IMR-90 (cell line): ENCODE results near the gene LDHAL6B. TPM values are rescaled to one million over a fixed set of nuclear protein-coding genes. Genes with fewer than 3 reads are reported as not detected.

Experiments used
- ATAC-seq: fragments of 200-7000 bp; cut with Tn5 transposase; 2 replicates; pipeline ENCODE4 v1.9.1; 2020; ENCODE audit warnings: low read depth, mild to moderate bottlenecking, moderate library complexity
- BruUV-seq: library from RNA; stranded (reverse); fragments of 400-500 nt; replicated peaks from 2 replicates; lab custom pipeline; 2021; lab: Mats Ljungman, UMichigan
- CTCF ChIA-PET: fragments of 300-600 bp; formaldehyde crosslinking; extraction: SDS; loops from one replicate; lab custom pipeline; 2021; ENCODE audit warnings: antibody characterized with exemption; lab: Yijun Ruan, JAX
- POLR2A ChIA-PET: fragments of 300-600 bp; sonication (Branson Sonifier 250); formaldehyde crosslinking; loops from one replicate; lab custom pipeline; 2022; ENCODE audit warnings: antibody characterized with exemption; ENCODE audit not compliant: unreplicated experiment; lab: Charles Lee
- DNase-seq: peaks from one replicate; pipeline ENCODE4 v3.0.0; 2013
- H2AFZ ChIP-seq: replicated peaks from 2 replicates; pipeline ENCODE3; 2013; ENCODE audit warnings: low read length, mild to moderate bottlenecking; ENCODE audit not compliant: poor library complexity
- H2AK5ac ChIP-seq: 2 replicates; pipeline ENCODE4 v1.6.1; 2013; ENCODE audit warnings: low read depth, low read length, inconsistent platforms
- H2AK9ac ChIP-seq: replicated peaks from 2 replicates; pipeline ENCODE3; 2013; ENCODE audit warnings: mild to moderate bottlenecking, low read depth, low read length, moderate library complexity; ENCODE audit not compliant: poor library complexity
- H2BK120ac ChIP-seq: 2 replicates; pipeline ENCODE4 v1.6.1; 2013; ENCODE audit warnings: low read depth, low read length, inconsistent platforms
- H2BK15ac ChIP-seq: 3 replicates; pipeline ENCODE4 v1.6.1; 2013; ENCODE audit warnings: low read depth, low read length, inconsistent platforms
- H2BK20ac ChIP-seq: 2 replicates; pipeline ENCODE4 v1.6.1; 2013; ENCODE audit warnings: low read depth, mild to moderate bottlenecking, inconsistent platforms, low read length, moderate library complexity
- H2BK5ac ChIP-seq: 2 replicates; pipeline ENCODE4 v1.6.1; 2013; ENCODE audit warnings: mild to moderate bottlenecking, low read depth, low read length, inconsistent platforms; ENCODE audit not compliant: poor library complexity, severe bottlenecking
- H3K14ac ChIP-seq: replicated peaks from 2 replicates; pipeline ENCODE4 v1.6.1; 2013; ENCODE audit warnings: low read depth, low read length, inconsistent platforms
- H3K18ac ChIP-seq: 2 replicates; pipeline ENCODE4 v1.6.1; 2013; ENCODE audit warnings: low read depth, low read length, control low read depth
- H3K23ac ChIP-seq: 2 replicates; pipeline ENCODE4 v1.6.1; 2013; ENCODE audit warnings: low read depth, low read length, inconsistent platforms
- H3K27ac ChIP-seq: 2 replicates; pipeline ENCODE4 v1.5.1; 2013; ENCODE audit warnings: mild to moderate bottlenecking, control low read depth, low read length; ENCODE audit not compliant: insufficient read depth
- H3K27me3 ChIP-seq: 2 replicates; pipeline ENCODE4 v1.6.1; 2013; ENCODE audit warnings: low read length; ENCODE audit not compliant: control insufficient read depth, insufficient read depth
- H3K36me3 ChIP-seq: 2 replicates; pipeline ENCODE4 v1.6.1; 2013; ENCODE audit warnings: low read length, mixed read lengths; ENCODE audit not compliant: control insufficient read depth, insufficient read depth
- H3K4ac ChIP-seq: 2 replicates; pipeline ENCODE4 v1.6.1; 2013; ENCODE audit warnings: low read depth, low read length, inconsistent platforms
- H3K4me1 ChIP-seq: 2 replicates; pipeline ENCODE4 v1.6.1; 2013; ENCODE audit warnings: low read length, mixed read lengths; ENCODE audit not compliant: control insufficient read depth, insufficient read depth
- H3K4me2 ChIP-seq: 2 replicates; pipeline ENCODE4 v1.6.1; 2013; ENCODE audit warnings: low read depth, mild to moderate bottlenecking, control low read depth, low read length, moderate library complexity
- H3K4me3 ChIP-seq: 2 replicates; pipeline ENCODE4 v1.5.1; 2013; ENCODE audit warnings: low read depth, mild to moderate bottlenecking, control low read depth, low read length, moderate library complexity; ENCODE audit not compliant: insufficient read depth
- H3K56ac ChIP-seq: 2 replicates; pipeline ENCODE4 v1.6.1; 2013; ENCODE audit warnings: low read length, inconsistent platforms; ENCODE audit not compliant: insufficient read depth; ENCODE audit errors: extremely low read depth
- H3K79me1 ChIP-seq, 2 experiments: 2 replicates each; pipeline ENCODE4 v1.6.1; 2013; ENCODE audit warnings: low read length in 2 of 2, inconsistent platforms in 1 of 2, low read depth in 1 of 2
- H3K9ac ChIP-seq: 2 replicates; pipeline ENCODE4 v1.6.1; 2013; ENCODE audit warnings: low read depth, low read length, control low read depth
- H3K9me1 ChIP-seq: 2 replicates; pipeline ENCODE4 v1.6.1; 2013; ENCODE audit warnings: low read length, inconsistent platforms; ENCODE audit not compliant: insufficient read depth
- H3K9me3 ChIP-seq: 2 replicates; pipeline ENCODE4 v1.6.1; 2013; ENCODE audit warnings: low read length; ENCODE audit not compliant: control insufficient read depth, insufficient read depth
- H4K20me1 ChIP-seq: 2 replicates; pipeline ENCODE4 v1.6.1; 2013; ENCODE audit warnings: low read length, inconsistent platforms; ENCODE audit not compliant: insufficient read depth
- H4K5ac ChIP-seq: 2 replicates; pipeline ENCODE4 v1.6.1; 2013; ENCODE audit warnings: mild to moderate bottlenecking, low read depth, low read length, control low read depth
- H4K8ac ChIP-seq, 2 experiments: 2 replicates each; pipeline ENCODE4 v1.6.1; 2013; ENCODE audit warnings: low read depth in 2 of 2, low read length in 2 of 2, control low read depth in 1 of 2, inconsistent platforms in 1 of 2
- H4K91ac ChIP-seq: 2 replicates; pipeline ENCODE4 v1.6.1; 2013; ENCODE audit warnings: low read depth, low read length, inconsistent platforms; ENCODE audit not compliant: insufficient read depth
- CEBPB ChIP-seq: IDR thresholded peaks from 2 replicates; pipeline ENCODE4 v1.6.1; 2012; ENCODE audit warnings: low read depth, low read length, improper control_type of control experiment
- CHD1 ChIP-seq: IDR thresholded peaks from 2 replicates; pipeline ENCODE4 v1.6.1; 2012; ENCODE audit warnings: low read depth, low read length, improper control_type of control experiment
- CTCF ChIP-seq: conservative IDR thresholded peaks from 2 replicates; pipeline ENCODE4 v1.5.1; 2012; ENCODE audit warnings: mild to moderate bottlenecking, low read depth, low read length, improper control_type of control experiment
- ELK1 ChIP-seq: fragments of 150-350 bp; IDR thresholded peaks from 2 replicates; pipeline ENCODE4 v1.6.1; 2016; ENCODE audit warnings: low read depth, mild to moderate bottlenecking, low read length, moderate library complexity, borderline replicate concordance
- FOS ChIP-seq: fragments of 150-350 bp; IDR thresholded peaks from 2 replicates; pipeline ENCODE4 v1.6.1; 2016; ENCODE audit warnings: low read depth, low read length
- MAFK ChIP-seq: IDR thresholded peaks from 2 replicates; pipeline ENCODE4 v1.6.1; 2012; ENCODE audit warnings: low read depth, low read length, improper control_type of control experiment
- MAZ ChIP-seq: IDR thresholded peaks from 2 replicates; pipeline ENCODE4 v1.6.1; 2012; ENCODE audit warnings: low read depth, mild to moderate bottlenecking, low read length, improper control_type of control experiment, moderate library complexity, borderline replicate concordance
- NFE2L2 ChIP-seq: fragments of 150-350 bp; IDR thresholded peaks from 2 replicates; pipeline ENCODE4 v1.6.1; 2016; ENCODE audit warnings: low read depth, mild to moderate bottlenecking, low read length
- POLR2A ChIP-seq: IDR thresholded peaks from 2 replicates; pipeline ENCODE4 v1.6.1; 2012; ENCODE audit warnings: mild to moderate bottlenecking, low read depth, low read length
- RAD21 ChIP-seq: IDR thresholded peaks from 2 replicates; pipeline ENCODE4 v1.6.1; 2012; ENCODE audit warnings: low read length, improper control_type of control experiment
- RCOR1 ChIP-seq: IDR thresholded peaks from 2 replicates; pipeline ENCODE4 v1.6.1; 2012; ENCODE audit warnings: mild to moderate bottlenecking, low read length, improper control_type of control experiment; ENCODE audit not compliant: insufficient replicate concordance
- RFX5 ChIP-seq: IDR thresholded peaks from 2 replicates; pipeline ENCODE4 v1.8.0; 2012; ENCODE audit warnings: low read depth, mild to moderate bottlenecking, low read length, moderate library complexity
- SMC3 ChIP-seq: fragments of 150-350 bp; IDR thresholded peaks from 2 replicates; pipeline ENCODE4 v1.6.1; 2016; ENCODE audit warnings: low read depth, mild to moderate bottlenecking, antibody characterized with exemption, low read length, moderate library complexity
- USF2 ChIP-seq: fragments of 150-350 bp; IDR thresholded peaks from 2 replicates; pipeline ENCODE4 v1.6.1; 2017; ENCODE audit warnings: mild to moderate bottlenecking, antibody characterized with exemption, low read length, low read depth
- WGBS, 2 experiments: methylation state at CpG; one replicate each; pipeline versions ENCODE4 v1.1.5 to v1.1.7; 2013; ENCODE audit warnings: missing lambda C conversion rate in 2 of 2; ENCODE audit not compliant: insufficient read length in 1 of 2; ENCODE audit errors: extremely low coverage in 2 of 2; 5-methylcytosine and 5-hydroxymethylcytosine counted together
- dilution Hi-C: fragments of 300-500 bp; cut with HindIII; formaldehyde crosslinking; loops from one replicate; pipeline ENCODE4 v1.14.3; 2018; ENCODE audit warnings: low sequenced_read_pairs; ENCODE audit not compliant: unreplicated experiment
- in situ Hi-C: fragments of 300-500 bp; cut with MboI; formaldehyde crosslinking; loops from 3 replicates; pipeline ENCODE4 v1.14.3; 2019; ENCODE audit warnings: low sequenced_read_pairs, inconsistent platforms, mixed read lengths
- intact Hi-C: fragments of 100-400 bp; cut with micrococcal nuclease; formaldehyde crosslinking; loops from 2 replicates; pipeline ENCODE4 v1.10.0; 2022
- polyA plus RNA-seq, 3 experiments: library from polyadenylated mRNA; depleted of rRNA; stranded (reverse); fragments of >200 nt; gene quantifications; 2 replicates each; pipeline ENCODE4 v1.2.3, GENCODE V29; 2012; ENCODE audit warnings: low replicate concordance in 1 of 3
- total RNA-seq: library from RNA; depleted of rRNA; stranded (reverse); fragments of >200 nt; gene quantifications from 2 replicates; pipeline ENCODE4 v1.2.3, GENCODE V29; 2012

Gene LDHAL6B
- total and polyA plus RNA-seq, 2 of the 4 experiments (the other 2 are of a cell fraction): not detected

GRCh38 chr15:59206623-59207183, at the start of gene LDHAL6B (continued):
- TF ChIP-seq CEBPB (no peak), POLR2A (no peak)

GRCh38 chr15:59157396-59157795, 49.2 kb upstream of the LDHAL6B start:
- H2BK120ac ChIP-seq: no peak overlapping the region
- H3K56ac ChIP-seq: no peak overlapping the region
- H3K9me3 ChIP-seq: no peaks in the 10 kb centered on the region
- H4K20me1 ChIP-seq: no peaks in the 10 kb centered on the region
- H3K36me3 ChIP-seq: peaks cover 37% of the 10 kb centered on the region
- H3K4me1 ChIP-seq: no peaks in the 10 kb centered on the region
- H2BK15ac ChIP-seq: no peak overlapping the region
- POLR2A ChIA-PET: no interaction called here
- in situ Hi-C loops (no loop called here), intact Hi-C loops (no loop called here), dilution Hi-C loops (no loop called here)
- H2BK20ac ChIP-seq: no peak overlapping the region
- no CpG with 5 or more reads among the region's 5 CpGs for WGBS, 2 experiments
- no peak overlapping the region for H2AK9ac ChIP-seq
- H4K8ac ChIP-seq: no peak overlapping the region
- no peak overlapping the region for H4K5ac ChIP-seq
- no peak overlapping the region for H3K18ac ChIP-seq
- no peak overlapping the region for H2AK5ac ChIP-seq
- no peak overlapping the region for H3K4me2 ChIP-seq
- H2AFZ ChIP-seq: no peak overlapping the region
- no peak for DNase-seq
- no peak overlapping the region for H3K23ac ChIP-seq
- ATAC-seq: no peak
- no peak overlapping the region for H3K14ac ChIP-seq
- CTCF ChIA-PET: interaction anchor here (1.2 kb wide), 2 partner anchors 336 to 376 kb away, joined by 3 read pairs; no protein-coding TSS in a partner anchor
- no peaks in the 10 kb centered on the region for H3K27me3 ChIP-seq
- H3K4me3 ChIP-seq: no peak overlapping the region
- BruUV-seq: no TSS peak
- H3K27ac ChIP-seq: no peak overlapping the region
- H4K91ac ChIP-seq: no peak overlapping the region
- H3K79me1 ChIP-seq: no peaks in the 10 kb centered on the region
- no peak overlapping the region for H3K4ac ChIP-seq
- no peak overlapping the region for H3K9ac ChIP-seq
- 0 out of 2 replicates have a peak, but pooled peaks cover 2% of the 10 kb centered on the region for H3K9me1 ChIP-seq
- no peak overlapping the region for H2BK5ac ChIP-seq
- no peak for TF ChIP-seq MAFK
- no peak for TF ChIP-seq USF2
- TF ChIP-seq FOS: no peak
- no peak for TF ChIP-seq CHD1
- no peak for TF ChIP-seq CTCF
- no peak for TF ChIP-seq MAZ
- no peak for TF ChIP-seq RAD21
- no peak for TF ChIP-seq CEBPB
- no peak for TF ChIP-seq NFE2L2
- no peak for TF ChIP-seq RCOR1
- no peak for TF ChIP-seq ELK1
- TF ChIP-seq POLR2A: no peak
- TF ChIP-seq RFX5: no peak
- no peak for TF ChIP-seq SMC3
